Left forelimb (tissue), 1 donor: ENCODE data around the gene THBD.

Experiments used
- DNase-seq: peaks from one replicate; pipeline ENCODE4 v3.0.0-alpha.2; 2018; ENCODE audit warnings: low spot score

THBD gene

DNA sequence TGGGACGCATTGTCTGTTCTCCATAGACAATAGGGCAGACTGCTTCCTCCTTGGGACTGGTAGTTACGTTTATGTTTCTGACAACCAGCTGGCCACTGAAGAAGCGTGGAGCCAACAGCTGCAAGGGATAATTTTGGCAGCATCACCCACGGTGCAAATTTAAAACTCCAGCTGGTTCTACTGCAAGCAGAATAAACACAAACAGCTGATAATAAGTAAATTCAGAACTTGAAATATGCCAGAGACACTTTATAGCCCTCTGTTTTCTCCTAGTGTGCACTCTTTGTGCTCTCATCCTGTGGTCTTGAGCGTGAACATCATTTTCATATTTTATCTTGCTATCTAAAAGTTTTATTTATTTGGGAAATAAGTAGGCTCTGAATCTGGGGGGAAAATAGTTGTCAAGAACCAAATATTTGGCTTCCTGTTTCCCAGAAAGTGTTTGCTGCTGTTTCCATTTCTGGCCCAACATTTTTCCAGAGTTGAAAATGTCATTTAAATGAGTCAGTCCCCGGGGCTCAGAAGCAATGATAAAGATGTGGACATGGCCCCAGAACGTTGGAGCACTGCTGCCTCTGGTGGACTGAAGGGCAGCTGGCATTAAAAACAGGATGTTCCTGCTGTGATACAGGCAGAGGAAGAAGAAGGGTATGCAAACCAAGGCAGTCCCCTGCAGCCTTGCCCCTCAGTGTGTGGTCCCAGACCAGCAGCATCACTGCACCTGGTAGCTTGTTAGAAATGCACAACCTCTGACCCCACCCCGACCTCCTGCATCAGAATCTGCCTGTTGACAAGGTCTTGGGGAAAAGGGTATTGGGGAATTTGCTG lies 12.5 kb upstream of the THBD start:
- no peak for DNase-seq

DNA sequence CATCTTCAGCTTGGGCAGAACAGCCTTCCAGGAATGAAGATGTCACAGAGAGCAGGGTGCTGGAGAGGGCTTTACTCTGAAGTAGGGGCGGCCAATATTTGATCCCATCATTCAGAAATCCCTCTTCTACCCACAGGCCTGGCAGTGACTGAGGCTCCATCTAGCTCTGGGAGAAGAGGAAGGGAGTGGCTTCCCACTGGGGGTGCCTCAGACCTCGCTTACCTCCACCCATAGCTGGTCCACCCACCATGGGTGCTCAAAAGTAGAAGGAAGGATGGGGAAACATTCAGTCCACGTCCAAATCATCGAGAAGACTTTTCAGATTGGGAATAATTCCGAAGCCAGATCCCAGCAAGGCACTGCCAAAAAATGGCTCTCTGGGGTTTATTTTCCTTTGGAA lies 11.8 kb upstream of the THBD start:
- DNase-seq = no peak

DNA sequence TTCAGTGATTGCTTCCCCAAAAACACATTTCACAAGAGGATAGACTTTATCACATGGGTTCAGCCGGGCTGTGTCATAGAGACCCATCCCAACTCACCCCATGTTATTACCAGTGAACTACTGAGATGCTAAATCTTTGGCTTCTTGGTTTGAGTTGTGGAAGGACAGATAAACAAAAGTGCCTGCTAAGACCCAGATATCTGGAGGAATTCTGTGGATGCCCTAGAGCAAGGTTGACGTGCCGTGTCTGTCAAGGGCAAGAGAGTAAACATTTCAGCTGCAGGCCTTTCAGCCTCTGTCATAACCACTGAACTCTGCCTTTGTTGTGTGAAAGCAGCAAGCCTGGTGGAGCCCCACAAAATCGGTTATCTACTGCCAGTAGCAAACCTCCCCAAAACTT lies 11.2 kb upstream of the THBD start:
- no peak for DNase-seq

DNA sequence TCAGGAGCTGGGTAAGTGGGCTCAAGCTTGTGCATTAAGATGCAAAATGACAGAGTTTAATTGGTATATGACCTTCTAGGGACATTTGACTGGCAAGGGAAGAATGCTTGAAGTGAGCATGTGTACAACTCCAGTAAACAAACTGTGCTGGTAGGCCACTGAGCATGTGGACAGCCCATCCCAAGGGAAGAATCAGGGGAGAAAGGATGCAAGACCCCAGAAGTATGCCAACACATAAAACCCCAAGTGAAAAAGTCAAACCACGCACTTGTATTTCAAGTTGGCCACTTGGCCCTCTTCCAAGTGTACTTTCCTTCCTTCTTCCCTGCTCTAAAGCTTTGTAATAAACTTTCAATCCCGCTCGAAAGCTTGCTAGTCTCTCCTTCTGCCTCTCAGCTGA lies 10.4 kb upstream of the THBD start:
- no peak for DNase-seq

DNA sequence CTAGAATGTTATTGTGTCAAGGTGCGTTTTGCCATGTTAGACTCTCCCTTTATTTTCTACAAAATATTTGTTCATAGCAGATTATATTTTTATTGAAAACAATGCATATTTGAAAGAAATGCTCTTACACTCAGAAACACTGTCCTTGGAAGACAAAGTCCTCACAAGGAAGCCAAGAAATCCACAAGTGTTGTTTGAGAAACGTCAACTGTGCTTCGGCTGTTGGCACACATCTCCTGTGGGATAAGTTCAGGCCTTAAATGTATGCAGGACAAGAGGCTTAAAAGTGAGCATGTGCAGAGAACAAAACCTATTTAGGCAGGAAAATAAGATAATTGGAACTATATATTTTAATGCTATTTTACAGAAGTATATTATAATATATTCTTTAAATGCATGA lies 9.5 kb upstream of the THBD start:
- DNase-seq = no peak

DNA sequence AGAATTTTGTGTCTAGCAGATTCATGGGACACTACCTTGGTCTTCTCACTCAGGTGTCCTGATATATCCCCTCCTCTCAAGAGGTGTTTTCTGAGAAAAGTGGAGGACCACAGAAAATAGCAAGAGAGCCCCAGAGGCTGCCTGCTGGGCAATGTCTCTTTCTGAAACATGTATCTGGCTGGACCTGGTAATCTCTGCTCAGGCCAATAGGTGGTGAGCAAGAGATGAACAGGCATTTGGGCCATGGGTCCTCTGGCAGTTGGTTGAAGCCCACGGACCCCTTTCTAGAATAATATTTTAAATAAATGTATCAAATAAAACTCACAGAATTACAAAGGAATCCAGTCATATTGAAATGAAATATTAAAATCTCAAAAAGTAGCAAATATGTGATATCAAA lies 8.8 kb upstream of the THBD start:
- DNase-seq = no peak

DNA sequence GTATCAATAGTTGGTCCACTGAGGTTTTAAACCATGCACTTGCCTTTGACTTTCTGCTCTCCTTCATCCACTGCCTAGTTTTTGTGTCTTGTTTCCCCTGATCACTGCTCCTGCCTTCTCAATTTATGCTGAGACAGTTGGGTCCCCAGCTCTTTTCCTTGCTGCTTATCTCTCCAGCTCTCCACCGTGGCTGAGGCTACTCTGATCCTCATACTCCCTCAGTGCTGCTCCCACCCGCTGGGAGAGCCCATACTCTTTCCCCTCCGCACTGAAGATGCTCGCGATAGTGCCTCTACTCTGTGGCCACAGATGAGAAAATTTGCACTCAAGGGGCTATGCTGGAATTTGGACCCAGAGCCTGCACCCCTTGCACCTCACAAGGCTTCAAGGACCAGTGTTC lies 3.4 kb upstream of the THBD start:
- no peak for DNase-seq

DNA sequence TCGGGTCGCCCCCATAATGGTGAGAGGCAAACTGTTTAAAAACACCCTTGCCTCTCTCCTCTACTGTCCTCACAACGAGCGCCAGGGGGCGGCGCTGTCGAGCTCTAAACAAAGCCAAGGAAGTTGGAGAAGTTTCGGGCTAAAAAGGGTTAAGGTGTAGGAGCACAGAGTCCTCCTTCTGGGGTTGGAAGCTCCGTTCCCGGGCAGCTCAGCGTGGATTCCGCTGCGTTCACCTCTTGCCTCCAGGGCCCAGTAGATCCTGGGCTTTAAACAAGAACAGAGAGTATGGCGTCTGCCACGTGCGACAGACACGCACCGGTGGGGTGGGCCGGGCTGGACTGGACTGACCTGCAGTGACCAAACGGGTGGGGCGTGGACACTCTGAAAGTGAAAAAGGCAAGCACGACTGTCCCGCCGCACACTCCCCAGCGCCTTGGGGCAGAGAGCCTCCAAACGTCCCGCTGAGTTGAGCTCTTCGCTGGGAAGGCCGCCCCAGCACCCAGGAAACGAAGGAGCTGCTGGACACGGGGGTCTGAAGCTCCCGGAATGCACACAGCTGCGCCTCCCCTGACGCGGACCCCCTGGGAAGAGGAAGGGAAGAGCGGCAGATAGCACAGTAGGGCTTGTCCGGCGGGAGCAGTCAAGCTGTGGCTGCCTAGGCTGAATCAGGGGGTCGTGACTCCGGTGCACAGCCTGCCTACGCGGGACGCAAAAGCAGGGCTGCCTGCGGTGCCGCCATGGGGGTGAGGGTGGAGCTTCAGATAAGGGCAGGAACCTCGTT lies 1.6 kb upstream of the THBD start:
- DNase-seq = peak; percentile 85

DNA sequence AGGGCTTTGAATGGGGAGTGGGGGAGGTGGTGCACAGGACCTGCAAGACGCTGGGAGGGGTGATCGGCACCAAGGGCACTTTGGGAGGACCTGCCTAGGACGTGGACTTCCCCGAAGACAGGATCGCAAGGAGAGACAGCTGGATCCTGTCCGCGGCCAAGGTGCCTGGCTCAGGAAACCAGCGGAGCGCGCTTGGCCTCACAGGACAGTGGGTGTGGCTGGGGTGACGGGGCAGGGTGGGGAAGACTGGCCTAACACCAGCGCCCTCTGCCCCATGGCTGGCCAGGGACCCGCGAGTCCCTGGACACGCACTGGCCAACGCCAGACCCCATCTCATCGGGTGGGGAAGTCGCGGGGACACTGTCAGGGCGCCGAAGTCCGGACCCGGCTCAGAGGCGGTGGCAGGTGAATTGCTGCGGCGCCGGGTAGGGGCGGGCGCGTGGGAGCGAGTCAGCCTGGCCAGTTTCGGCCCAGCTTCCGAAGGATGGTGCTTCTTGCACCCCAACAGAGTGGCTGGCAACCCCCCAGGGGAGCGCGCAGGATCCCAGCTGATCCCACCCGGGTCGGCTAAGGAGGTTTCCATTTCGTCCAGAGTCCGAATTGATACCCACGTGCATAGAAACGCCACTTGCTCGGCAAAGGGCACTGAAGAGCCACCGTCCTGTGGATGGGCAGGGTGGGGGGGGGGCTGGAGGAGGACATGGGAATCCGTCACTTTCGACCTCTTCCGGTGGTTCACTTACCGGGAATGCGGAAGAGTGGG lies 785 bp upstream of the THBD start:
- DNase-seq = no peak

DNA sequence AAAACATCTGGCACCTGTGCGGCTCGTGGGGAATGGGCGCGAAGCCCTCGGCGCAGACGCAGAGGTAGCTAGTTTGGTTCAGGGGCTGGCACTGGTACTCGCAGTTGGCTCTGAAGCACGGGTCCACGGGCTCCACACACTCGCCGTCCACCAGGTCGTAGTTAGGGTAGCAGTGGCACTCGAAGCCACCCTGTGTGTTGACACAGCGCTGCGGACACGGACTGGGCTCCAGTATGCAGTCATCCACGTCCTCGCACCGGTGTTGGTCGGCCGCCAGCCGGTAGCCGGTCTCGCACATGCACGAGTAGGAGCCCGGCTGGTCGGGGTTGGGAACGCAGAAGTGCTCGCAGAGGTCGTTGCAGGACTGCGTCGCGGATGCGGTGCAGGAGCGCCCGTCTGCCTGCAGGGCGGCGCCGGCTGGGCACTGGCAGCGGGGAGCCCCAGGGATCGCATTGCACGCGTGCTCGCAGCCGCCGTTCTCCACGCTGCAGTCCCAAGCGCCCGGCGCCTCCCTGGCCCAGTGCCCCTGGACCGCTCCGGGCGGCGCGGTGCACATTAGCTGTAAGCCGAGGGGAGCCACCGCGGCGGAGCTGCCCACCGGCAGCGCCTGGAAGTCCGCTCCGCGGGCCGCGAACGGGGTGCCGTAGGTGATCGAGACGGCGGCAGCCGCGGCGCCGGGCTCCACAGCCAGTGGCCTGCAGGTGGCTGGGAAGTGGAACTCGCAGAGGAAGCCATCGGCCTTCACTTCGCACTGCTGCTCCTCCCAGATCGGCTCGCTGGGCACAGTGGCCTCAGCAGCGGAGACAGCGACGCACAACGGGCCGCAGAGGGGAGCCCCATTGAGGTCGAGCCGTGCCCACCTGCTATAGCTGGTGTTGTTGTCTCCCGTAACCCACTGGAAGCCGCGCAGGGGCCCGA lies 930 bp downstream of the THBD start:
- peak; percentile 77 for DNase-seq

DNA sequence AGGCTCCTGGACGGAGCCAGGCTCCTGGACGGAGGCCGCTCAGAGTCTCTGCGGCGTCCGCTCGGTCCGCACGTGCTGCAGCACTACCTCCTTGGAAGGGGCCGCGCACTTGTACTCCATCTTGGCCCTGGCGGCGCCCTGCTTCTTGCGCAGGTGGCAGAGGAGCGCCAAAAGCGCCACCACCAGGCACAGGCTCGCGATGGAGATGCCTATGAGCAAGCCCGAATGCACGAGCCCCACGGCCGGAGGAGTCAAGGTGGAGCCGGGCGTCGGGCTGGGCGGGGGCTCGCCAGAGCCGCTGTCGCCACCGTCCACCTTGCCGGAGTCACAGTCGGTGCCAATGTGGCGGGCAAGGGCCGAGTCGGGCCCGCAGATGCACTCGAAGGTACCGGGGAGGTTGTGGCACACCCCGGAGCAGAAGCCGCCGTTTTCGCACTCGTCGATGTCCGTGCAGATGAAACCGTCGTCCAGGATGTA lies 1.7 kb downstream of the THBD start:
- no peak for DNase-seq

DNA sequence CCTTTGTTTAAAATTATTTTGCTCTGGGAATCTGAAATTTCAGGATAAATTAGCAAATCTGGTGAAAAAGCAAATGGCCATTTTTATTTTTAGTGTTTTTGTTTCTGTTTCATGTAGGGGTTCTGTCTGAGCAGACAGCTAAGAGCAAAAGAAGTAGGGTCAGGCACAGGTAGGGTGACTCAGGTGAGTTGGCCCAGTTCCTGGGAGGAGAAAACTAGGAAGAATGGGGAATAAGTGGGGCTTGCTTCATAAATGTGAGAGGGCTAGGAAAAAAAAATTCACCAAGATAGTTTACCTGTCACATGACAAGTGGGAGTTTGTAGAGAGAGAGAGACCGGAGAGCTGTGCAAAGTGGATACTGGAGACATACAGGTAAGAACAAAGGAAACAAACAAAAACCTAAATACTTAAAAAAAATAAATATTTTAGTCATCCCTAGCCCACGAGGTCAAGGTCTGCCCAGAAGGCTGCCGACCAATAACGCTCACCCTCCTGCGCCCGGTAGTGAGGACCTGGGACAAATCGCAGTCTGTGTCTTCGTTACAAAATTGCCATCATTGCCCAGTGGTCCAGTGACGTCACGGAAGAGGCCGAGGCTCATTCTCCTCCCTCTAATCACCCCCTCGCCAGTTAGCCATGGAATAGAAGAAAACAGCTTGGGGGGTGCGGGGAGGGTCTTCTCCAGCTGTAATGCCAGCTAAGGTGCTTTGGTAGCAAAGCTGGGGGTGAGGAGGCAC lies 2.3 kb downstream of the THBD start:
- no peak for DNase-seq

DNA sequence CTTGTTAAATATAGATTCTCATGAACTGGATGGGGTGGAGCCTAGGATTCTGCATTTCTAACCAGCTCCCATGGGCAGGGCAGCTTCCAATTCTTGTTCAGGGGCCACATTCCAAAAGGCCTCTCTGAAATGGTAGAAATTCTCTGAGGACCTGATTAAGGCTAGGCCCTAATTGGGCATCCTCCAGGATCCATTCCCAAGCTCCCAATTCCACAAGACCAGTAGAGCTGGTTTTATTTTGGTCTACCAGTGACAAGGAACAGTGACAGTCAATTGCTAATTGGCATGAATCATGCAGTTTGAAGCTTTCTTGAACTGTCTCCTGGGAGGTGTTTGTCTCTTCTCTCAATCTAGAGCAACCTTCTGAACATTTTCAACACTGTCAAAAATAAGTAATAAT lies 3.0 kb downstream of the THBD start:
- DNase-seq = no peak

DNA sequence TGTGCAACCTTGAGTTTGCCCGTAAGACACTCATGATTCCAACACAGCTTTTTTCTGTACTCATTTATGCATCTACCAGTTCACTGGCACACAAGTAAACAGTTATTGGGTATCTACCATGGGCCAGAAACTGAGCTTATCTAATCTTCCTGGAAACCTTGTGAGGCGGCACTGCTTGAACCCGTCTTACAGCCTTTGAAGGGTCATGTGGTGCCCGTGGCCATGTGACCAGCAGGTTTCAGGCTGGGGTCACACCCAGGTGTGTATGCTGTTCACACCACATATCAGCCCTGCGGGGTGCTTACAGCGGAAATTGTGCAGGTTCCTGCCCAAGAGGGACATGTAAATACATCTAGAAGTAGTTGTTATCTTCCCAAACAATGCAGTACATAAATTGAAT lies 6.1 kb downstream of the THBD start:
- DNase-seq = no peak

DNA sequence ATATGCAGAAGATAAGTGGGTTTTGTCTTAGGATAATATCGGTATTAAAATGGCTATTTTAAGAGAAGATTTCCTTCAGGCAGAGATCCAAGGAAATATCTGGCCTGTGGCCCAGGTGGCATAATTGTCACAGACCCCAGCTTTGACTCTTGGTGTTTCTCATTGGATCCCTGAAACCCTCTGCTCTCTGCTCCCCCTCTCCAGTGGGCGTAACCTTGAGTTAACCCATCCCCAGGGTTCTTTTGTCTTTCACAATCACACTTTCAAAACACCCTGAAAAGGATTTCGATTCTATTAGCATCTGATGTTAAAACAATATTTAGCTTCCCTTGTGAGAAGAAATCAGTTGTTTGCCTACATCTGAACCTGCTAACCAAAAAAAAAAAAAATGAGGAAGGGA lies 7.2 kb downstream of the THBD start:
- DNase-seq = no peak

DNA sequence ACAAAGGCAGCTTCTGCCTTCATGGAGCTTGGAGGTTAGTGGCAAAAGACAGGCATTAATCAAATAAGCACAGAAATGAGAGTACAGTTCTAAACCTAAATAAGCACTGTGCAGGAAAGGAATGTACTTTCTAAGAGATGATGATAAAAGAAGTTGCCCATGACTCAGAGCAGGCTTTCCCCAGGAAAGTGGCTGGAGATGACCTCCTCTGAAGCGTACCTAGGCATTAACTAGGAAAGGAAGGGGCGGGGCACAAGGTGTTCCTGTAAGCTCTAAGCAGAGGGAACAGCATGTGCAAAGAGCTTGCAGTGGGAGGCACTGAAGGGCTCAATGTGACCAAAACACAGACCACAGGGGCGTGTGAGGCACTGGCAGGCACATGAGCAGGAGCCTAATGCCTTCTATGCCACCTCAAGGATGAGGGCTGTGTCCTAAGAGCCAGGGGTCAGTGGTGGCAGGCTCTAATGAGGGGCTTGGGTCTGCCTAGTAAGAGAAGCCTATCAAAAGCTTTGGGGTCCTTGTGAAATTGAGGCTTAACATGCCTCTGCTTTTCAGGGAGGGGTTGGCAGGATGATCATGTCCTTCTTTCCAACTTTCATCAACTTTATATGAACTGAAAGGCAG lies 9.5 kb downstream of the THBD start:
- DNase-seq = no peak

DNA sequence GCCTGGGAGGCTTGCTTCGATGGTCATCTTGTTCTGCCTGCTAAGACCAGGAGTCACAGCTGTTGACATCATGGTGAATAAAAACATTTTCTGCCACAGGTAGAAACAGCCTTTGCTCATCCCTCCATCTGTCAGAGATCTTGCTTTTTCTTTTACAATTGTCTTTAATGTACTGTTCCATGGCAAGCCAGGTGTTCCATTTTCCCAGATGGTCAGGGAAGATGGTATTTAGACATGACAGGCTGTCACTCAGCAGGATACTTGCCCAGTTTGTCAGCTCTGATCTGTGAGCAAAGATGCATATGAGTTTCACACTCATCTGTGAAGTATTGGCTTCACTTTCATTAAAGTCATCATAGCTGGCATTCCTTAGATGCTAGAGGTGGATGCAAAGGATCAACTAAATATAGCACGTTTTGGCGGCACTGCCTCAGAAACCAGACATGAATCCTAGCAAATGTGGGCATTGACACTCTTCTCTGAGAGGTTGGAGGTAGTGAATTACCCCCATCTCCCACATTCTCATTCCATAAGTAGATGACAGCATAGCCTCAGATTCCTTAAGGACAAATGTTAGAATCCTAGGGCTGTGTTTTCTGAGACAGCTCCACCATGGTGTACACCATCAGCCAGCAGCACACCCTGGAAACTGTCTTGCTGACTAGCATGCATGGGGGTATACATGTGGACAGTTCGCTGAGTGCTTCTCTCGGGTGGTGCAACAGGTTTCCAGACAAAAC lies 10.2 kb downstream of the THBD start:
- no peak for DNase-seq

DNA sequence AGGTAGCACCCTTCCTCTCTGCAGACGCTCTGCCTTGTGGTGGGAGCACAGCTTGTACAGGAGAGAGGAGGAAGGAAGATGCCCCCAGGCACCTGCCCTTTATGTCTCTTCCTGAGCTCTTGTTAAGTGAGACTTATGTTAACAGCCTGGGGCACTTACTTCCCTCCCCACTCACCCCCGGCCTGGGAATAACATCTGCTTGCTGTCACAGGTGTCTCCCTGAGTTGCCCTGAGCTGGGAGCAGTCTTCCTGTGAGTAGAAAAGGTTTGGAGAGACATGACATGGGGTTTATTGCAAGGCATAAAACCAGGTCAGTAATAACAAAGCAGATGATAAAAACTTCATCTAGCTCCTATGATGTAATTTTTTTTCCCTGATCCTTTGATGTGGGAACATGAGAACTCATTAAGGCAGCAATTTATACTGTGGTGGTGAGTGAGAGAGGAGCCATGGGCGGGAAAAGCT lies 12.4 kb downstream of the THBD start:
- DNase-seq = no peak

DNA sequence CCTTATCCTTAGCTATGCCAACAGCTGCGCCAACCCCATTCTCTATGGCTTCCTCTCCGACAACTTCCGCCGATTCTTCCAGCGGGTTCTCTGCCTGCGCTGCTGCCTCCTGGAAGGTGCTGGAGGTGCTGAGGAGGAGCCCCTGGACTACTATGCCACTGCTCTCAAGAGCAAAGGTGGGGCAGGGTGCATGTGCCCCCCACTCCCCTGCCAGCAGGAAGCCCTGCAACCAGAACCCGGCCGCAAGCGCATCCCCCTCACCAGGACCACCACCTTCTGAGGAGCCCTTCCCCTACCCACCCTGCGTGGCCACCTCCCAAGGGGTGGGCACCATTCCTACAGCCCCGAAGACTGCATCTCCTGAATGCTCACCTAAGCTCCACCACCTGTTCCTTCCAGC lies 13.1 kb downstream of the THBD start:
- no peak for DNase-seq

DNA sequence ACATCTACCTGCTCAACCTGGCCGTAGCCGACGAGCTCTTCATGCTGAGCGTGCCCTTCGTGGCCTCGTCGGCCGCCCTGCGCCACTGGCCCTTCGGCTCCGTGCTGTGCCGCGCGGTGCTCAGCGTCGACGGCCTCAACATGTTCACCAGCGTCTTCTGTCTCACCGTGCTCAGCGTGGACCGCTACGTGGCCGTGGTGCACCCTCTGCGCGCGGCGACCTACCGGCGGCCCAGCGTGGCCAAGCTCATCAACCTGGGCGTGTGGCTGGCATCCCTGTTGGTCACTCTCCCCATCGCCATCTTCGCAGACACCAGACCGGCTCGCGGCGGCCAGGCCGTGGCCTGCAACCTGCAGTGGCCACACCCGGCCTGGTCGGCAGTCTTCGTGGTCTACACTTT lies 13.7 kb downstream of the THBD start:
- DNase-seq = no peak
